VCaP (cell line): ENCODE measurements around the gene ANKRD13B.
A peak's percentile ranks its signal among the peaks of the same experiment; 100 is the strongest.

Experiments
- H3K27ac ChIP-seq: fragments of 450-650 bp; 2 replicates; pipeline ENCODE4 v1.5.1; 2017
- CTCF ChIP-seq: fragments of 450-650 bp; conservative IDR thresholded peaks from 2 replicates; pipeline ENCODE4 v1.5.1; 2017; ENCODE audit warnings: mild to moderate bottlenecking, moderate library complexity

Gene ANKRD13B

GRCh38 chr17:29585080-29585751 lies 7.7 kb upstream of the ANKRD13B start:
- no peak overlapping the region for H3K27ac ChIP-seq

GRCh38 chr17:29586676-29587469 lies 6.1 kb upstream of the ANKRD13B start:
- H3K27ac ChIP-seq, result peak overlapping the region; percentile 98
- TF ChIP-seq CTCF, result no peak

More at GRCh38 chr17:29585080-29585751, 7.7 kb upstream of the ANKRD13B start:
- no peak for TF ChIP-seq CTCF

- H3K27ac ChIP-seq, result peak overlapping the region; percentile 98
- TF ChIP-seq CTCF, result no peak
Measured at GRCh38 chr17:29587591-29587990, 5.3 kb upstream of the ANKRD13B start.

- no peak for TF ChIP-seq CTCF
- H3K27ac ChIP-seq, result peak overlapping the region; percentile 98
Measured at GRCh38 chr17:29588017-29588561, 4.8 kb upstream of the ANKRD13B start.

GRCh38 chr17:29588562-29589411 lies 4.1 kb upstream of the ANKRD13B start:
- no peak for TF ChIP-seq CTCF
- peak overlapping the region; percentile 98 for H3K27ac ChIP-seq

GRCh38 chr17:29589524-29590410 lies 3.2 kb upstream of the ANKRD13B start, which contains the start of gene GIT1:
Gene GIT1, minus strand, starts transcription at chr17:29589648. Its CDS starts 270 bp downstream, at chr17:29589378.
- no peak; the same call in 1 of the 2 replicates for TF ChIP-seq CTCF
- H3K27ac ChIP-seq, result peak within 1 kb of the TSS; percentile 98
